SHP77 (cell line): Measurements from ENCODE around the gene COX4I1.
A peak's percentile ranks its signal among the peaks of the same experiment; 100 is the strongest.

ENCODE experiments used
- DNase-seq, 2 experiments: peaks; one replicate each; lab custom pipeline; 2025; lab: John Stamatoyannopoulos, UW

The COX4I1 gene

DNA sequence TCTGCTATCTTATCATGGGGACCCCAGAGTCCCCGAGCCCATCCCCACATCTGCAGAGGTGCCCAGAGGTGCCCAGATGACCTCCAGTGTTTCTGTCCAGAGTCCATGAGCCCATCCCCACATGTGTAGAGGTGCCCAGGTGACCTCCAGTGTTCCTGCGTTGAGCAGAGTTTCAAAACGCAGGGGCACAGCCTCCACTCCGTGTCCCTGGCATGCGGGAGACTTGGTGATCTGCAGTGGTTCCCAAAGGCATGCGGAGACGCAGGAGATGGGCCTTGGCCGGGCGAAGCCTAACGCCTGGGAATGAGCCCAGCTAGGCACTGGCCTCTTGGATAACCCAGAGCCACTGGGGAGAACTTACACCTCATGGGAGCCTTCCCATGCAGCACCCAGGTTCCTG lies 41.3 kb downstream of the COX4I1 start:
- no peak for DNase-seq

DNA sequence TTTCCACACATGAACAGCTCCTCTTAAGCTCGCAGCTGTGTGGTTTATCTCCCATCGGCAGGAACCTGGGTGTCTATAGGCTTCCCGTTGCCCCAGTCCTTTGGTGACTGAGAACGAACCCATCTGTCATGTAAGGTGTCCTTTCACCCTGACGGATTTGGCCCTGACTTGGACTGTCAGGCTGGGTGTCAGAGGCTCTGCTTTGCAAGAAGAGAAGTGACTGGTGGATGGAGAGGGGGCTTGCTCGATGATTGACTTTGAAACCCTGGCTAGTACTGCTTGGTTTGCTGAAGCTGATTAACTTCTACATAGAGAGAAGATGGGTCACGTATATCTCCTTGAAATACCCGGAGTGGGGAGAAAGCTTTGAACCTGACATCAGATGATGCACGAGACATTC lies 42.9 kb downstream of the COX4I1 start:
- DNase-seq: no peak

DNA sequence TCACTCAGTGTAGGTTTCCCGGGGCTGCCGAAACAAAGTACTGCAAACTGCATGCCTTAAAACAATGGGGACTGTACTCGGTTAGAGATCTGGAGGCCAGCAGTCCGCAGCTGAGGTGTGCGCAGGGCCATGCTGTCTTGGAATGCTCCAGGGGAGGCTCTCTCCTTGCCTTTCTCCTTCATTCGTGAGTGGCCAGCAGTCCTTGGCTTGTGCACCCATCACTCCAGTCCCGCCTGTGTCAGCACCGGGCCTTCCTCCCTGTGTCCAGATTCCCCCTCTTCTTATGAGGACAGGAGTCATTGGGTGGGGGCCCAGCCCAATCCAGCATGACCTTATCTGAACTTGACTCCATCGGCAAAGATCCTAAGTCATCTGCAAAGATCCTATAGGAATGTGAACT lies 43.4 kb downstream of the COX4I1 start:
- no peak for DNase-seq

DNA sequence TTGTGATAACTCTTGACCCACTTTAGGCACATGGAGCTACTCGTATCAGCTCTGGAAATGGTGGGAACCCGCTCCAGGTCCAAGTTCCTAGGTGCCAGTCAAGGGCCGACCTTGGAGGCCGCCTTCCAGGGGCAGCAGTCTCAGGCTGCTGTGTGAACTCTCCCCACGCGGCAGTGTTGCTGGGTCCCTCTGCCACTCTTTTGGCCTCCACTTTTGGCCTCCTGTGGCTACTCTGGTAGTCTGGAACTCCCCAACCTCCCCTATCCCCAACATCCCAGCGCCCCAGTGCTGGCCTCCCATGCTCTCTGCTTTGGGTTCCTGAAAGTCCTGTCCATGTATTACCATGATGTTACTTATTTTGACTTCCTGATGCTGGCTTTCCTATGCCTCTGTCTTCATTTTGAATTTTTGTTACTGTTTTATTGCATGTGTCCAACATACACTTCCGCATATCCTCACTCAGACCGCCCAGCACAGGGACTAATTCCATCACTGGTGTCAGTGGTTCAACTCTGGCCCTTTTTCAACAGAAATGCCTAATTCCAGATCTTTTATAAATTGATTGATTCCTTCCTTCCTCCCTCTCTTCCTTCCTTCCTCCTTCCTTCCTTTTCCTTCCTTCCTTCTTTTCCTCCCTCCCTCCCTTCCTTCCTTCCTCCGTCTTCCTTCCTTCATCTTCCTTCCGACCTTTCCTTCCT lies 44.1 kb downstream of the COX4I1 start:
- no peak for DNase-seq

DNA sequence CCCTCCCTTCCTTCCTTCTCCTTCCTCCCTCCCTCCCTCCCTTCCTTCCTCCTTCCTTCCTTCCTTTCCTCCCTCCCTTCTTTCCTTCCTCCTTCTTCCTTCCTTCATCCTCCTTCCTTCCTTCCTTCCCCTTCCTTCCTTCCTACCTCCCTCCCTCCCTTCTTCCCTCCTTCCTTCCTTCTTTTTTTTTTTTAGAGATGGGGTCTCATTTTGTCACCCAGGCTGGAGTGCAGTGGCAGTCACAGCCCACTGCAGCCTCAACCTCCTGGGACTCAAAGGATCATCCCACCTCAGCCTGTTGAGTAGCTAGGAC lies 44.6 kb downstream of the COX4I1 start:
- no peak for DNase-seq

DNA sequence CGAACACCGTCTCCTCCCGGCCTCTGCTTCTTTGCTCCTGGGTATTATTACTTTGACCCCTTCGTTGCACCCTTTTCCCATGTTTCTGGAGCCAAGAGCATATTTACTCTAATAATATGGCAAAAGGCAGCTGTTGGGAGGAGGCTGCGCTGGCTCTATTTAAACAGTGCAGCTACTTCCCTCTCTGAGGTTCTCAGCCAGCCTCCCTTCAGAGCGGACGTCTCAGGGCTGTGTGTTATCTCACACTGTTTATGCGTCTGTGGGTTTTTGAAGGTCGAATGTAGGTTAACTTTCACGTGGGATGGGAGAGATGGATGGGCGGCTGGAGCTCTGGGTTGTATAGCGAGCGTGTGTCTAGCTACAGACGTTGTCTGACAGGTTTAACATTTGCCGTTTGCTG lies 45.3 kb downstream of the COX4I1 start:
- DNase-seq: peak in 1 of 2 experiments; percentile 14

DNA sequence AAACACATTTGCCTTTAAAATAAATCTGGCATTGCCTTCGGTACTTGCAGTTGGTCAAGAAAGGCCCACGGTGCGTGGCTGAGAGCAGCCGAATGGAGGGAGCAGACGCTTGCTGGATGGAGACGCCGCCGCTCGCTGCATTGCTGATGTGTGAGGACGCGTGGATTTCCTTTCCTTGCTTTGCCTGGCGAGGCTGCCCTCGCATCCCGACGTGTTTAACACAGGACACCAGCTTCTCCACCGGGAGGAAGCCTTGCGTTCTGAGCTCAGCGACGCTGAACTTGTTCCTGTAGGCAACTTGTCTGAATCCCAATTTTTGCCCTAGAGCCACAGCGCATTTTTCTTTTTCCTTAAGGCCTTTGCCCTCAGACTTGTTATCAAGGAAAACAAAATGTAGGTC lies 45.8 kb downstream of the COX4I1 start:
- no peak for DNase-seq

DNA sequence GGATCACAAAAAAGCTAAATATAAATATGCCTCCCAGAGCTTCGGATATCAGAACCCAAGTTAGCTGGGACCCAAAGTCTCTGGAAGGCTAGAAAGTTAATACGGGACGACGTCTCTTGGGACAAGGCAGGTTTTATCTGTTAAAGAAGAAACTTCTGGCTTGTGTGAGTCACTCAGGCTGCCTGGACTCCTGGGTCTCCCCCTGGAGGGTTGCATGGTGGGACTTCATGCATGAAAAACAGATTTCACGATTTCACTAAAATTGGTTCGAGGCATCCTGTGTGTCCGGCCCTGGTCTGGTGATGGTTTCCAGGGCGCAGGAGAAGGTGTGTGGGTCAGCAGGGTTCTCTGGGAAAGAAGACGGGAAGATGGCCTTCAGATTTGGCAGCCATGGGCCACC lies 47.0 kb downstream of the COX4I1 start:
- no peak for DNase-seq

DNA sequence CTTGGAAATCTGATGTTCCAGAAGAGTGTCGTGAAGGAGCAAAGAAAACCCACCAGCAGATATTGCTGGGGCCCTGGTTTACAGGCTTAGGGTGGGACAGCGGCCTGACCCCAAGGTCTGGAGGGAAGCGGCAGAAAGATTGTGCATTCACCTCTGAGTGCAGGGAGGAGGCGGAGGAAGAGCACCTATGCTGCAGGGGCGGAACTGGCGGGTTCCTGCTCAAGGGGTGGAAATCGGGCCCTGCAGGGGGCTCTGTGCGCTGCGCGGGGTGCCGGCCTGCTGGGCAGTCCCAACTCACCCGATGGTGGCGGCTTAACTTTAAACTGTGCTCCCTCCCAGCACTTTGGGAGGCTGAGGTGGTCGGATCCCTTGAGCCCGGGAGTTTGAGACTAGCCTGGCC lies 47.5 kb downstream of the COX4I1 start:
- DNase-seq: no peak

DNA sequence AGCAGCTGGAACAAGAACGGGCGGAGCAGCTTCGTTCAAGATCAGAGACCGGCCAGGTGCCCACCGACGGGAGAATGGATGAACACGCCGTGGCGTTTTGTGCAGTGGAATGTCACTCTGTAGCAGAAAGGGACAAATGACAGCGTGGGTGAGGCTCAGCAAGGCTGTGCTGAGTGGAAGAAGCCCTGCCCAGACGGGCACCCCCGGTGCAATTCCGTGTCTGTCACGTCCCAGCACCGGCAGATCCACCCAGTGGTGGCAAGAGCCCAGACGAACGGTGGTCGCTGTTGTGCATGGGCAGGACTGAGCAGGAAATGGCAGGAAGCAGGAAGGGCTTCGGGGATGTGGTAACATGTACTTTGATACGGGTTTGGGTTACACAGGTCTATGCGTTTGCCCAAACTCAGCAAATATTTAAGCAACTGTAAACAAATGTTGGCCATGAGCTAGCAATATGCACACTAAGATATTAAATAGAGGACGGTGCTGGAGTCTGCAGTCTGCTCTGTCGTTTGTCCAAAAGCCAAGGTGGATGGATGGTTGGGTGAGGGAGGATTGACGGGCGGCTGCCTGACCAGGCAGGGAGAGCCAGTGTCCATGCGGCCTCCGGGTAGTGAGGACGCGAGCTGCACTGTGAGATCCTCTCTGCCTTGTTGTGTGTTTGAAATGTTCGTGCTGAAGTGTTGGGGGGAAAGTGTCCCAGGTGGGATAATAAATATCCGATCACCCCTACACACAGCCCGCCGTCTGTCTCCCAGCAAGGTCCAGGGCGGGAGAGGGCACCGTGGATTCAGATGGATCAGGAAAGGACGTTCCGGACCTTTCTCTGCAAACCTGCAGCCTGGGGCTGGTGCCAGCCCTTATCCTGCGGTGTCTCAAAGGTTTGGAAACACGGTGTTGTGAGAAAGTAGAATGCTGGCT lies 48.4 kb downstream of the COX4I1 start:
- no peak for DNase-seq

DNA sequence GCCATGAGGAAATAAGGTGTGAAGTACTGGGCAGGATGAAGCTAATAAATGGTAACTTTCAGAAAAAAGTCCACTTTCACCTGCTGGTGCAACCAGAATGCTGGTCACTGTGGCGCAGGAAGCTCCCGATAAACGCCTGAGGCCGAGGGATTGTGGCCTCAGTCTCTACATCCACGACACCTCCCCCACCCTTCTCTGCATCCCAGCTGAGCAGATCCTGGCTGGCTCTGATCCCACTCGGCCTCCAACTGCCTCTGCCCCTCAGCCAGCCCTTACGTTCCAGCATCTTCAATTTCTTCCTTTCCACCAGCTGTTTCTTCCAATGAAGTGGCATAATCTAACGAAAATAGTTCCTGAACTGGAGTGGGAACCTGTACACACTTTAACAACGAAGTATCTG lies 49.5 kb downstream of the COX4I1 start:
- DNase-seq: no peak

DNA sequence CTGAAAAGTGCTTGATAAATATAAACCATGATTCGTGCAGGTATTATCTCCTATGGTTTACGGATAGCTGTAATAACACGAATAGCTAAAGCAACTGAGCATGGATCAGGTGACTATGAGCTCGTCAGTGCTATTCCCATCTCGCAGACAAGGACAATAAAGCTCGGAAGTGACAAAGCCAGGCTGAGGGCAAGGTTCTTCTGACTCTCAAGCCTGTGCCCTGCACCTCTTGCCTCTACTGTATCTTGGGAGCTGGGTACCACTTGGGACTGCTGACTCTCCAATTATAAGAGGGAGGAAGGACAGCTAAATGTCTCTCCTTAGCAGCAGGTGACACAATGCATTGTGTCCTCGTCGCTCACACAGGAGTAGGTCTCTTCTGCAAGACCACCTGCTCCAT lies 49.9 kb downstream of the COX4I1 start:
- no peak for DNase-seq

DNA sequence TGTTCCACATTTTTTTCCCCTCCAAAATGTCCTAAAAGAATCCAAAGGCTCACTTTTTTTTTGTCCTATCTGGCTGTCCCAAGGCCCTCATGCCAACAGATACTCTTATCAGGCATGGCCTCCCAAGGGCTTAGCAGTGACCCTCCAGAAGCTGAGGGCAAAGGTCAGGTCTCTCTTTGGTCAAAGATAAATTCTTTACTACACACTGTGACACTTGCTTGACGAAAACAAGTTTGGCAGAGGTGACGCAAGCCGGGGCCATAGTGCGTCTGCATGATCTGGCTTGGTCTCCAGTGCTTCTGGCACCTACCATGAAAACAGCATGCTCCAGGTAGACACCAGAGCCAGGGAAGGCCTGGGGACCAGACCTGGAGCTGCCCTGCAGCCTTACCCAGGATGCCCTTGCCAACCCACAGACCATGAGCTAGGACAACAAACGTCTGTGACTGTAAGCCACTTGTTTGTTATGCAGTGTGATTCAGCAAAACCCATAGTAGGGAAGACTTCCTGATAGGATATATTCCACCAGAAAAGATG lies 50.9 kb downstream of the COX4I1 start:
- no peak for DNase-seq

DNA sequence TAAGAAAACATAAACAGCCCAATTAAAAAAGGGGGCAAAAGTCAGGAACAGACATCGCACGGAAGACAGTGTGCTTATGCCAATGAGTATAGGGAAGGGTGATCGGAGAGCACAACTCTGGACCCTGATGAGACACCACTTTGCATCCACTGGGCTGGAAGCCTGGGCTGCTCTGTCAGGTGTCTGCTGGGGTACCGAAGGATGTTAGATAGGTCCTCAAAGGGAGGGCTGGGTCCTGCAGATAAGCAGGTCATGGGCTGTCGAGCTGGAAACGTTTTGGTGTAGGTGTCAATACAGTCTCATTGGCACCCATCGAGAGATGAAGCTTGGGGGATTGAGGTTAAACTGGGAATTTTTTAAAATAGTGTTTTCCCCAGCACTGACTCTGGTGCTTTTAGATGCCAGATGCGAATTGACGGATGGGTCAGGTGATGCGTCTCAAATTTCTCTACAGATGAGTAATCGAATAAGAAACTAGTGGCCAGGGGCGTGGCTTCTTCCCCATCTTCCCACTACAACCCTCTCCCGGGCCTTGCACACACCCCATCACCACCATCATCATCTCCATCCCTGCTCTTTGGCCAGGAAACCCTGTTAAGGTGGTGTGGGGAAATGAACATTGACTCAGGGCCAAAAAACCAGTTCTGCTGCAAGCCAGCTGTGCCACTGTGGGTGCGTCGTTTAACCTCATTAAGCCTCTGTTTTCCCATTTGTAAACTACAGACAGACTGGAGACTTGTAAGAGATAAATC lies 51.7 kb downstream of the COX4I1 start:
- no peak for DNase-seq

DNA sequence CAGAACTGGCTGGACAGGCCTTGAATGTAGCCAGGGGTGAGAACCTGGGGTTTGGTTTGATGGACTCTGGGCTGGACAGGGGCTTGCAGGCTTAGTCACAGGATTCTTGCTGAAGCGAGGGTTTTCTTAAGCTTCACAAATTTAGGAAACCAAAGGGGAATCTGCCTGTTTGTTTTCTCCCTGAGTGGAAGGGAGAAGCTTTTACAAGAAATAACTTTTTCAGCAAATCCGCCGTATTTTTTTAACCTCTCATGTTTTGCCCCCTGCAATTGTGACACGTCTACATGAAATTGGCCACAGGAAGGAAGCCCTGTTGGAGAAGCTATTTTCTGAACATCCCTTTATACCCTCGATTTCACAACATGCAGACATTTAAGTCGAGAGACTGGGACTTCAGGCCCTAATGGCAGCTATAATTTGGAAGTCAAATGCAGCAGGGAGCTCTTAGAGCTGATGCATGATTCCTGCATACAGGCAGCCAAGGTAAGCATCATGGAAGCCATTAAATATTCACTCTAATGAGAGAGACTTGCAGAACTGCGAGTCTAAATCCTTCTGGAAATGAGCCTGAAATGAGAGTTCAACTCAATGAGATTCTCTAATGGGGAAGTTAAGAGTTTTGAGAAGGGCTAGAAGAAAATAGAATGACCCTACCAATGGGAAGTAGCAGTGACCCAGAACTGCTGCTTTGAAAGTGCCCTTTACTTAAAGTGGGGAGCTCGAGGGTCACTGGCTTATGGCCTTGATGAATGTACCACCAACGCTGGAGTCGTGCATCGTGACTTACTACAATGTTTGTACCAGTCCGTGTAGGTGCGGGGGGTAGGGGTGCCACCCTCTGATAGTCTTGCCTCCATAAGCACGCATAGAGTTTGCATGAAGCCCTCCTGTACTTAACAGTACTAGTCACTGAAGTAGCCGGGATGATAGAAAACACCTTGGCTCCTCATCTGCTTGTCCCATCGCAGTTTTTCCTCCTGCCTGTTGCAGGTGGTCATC lies 54.4 kb downstream of the COX4I1 start:
- no peak for DNase-seq

DNA sequence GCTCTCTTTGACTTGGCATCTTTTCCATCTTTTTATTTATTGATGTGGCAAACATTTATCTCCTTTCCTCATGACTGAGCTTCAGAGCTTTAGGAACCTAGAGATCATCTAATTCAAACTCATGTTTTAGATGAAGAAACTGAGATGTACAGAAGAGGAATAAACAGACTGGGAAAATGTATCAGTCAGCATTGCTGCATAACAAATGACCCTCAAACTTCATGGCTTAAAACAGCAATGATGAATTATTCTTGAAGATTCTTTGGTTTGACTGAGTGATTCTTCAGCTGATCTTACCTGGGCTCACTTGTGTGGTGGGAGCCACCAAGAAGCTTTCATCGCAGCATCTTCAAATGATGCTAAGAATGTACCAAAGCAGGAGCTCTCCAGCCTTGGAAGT lies 55.4 kb downstream of the COX4I1 start:
- no peak for DNase-seq

DNA sequence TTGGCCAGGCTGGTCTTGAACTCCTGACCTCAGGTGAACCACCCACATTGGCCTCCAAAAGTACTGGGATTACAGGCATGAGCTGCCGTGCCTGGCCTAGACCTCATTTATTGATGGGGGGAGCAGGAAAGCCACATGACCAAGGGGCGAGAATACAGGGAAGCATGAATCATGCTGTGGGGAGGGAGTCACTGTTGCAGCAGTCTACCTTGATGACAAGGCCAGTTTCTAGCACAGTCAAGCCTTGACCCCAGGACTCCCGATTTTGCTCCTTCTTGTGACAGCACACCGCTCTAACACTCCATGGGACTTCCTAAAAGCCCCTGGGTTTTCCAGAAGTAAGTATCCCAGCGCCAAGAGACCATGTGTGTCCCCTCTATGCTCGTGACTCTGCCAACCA lies 56.6 kb downstream of the COX4I1 start:
- DNase-seq: no peak

DNA sequence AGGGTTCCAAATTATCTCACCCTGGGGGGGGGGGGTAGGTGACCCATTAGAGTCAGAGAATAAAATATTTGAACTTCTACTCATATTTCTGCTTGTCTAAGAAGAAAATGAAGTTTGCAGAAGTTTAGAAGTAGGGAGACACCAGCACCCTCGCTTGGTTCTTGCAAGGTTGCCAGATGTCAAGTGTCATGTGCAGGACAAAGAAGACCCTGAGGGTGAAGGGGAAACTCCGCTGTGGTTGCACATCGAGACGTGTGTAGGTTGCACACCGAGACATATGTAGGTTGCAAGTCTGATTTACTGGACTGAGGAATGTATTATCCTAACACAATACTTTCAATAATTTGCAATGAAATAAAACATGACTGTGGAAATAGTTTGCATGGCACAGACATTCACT lies 57.1 kb downstream of the COX4I1 start:
- DNase-seq: no peak
